H1 (cell line): ENCODE data around the gene ISG20L2. TPM values are rescaled to one million over a fixed set of nuclear protein-coding genes. Genes with fewer than 3 reads are reported as not detected.

Experiments used
- CBX5 ChIP-seq: fragments of 300-800, 300-1000 bp; sonication (generic); IDR thresholded peaks from 2 replicates; pipeline ENCODE4 v1.7.1; 2016; ENCODE audit warnings: antibody characterized with exemption, low read length, low read depth
- KDM5A ChIP-seq: fragments of 200-600 bp; IDR thresholded peaks from 2 replicates; pipeline ENCODE4 v1.7.1; 2012; ENCODE audit warnings: mild to moderate bottlenecking, low read length, inconsistent platforms, mixed read lengths
- POLR2A ChIP-seq, 2 experiments: IDR thresholded peaks; 1 replicate in 1 of 2; 2 replicates in 1 of 2; pipeline ENCODE4 v1.6.1; 2011; ENCODE audit warnings: low read depth in 2 of 2, low read length in 2 of 2, mild to moderate bottlenecking in 2 of 2; ENCODE audit errors: control extremely low read depth in 1 of 2
- SP1 ChIP-seq: IDR thresholded peaks from 2 replicates; pipeline ENCODE4 v1.6.1; 2011; ENCODE audit warnings: low read depth, low read length
- polyA plus RNA-seq, 7 experiments: library from polyadenylated mRNA; depleted of rRNA in 3 of 7; stranded (reverse) in 5 of 7; unstranded in 2 of 7; fragments of >200 nt in 5 of 7; fragments of 200-250 nt in 2 of 7; gene quantifications; 1 replicate in 5 of 7; 2 replicates in 1 of 7; 4 replicates in 1 of 7; pipeline versions ENCODE4 v1.2.1 to v1.2.3, GENCODE V29; 2011 to 2013; ENCODE audit warnings: missing spikeins in 2 of 7, mixed read lengths in 2 of 7
- total RNA-seq: library from RNA; stranded (reverse); fragmentation: NEBNext Ultra II Directional; extraction: Animal tissue kit (Norgen Biotek cat#: 25700); gene quantifications from 2 replicates; pipeline ENCODE4 v1.2.1, GENCODE V29; 2021
- TF ChIP-seq, protein P1 (sequence below): IDR thresholded peaks from 2 replicates; pipeline ENCODE4 v1.6.1; 2012; ENCODE audit warnings: inconsistent platforms

ISG20L2 gene
- total and polyA plus RNA-seq, 2 of the 8 experiments (the other 6 are each of a cell fraction or from before 2014, with no cell fraction given) = 47.5 to 53.0 TPM

DNA sequence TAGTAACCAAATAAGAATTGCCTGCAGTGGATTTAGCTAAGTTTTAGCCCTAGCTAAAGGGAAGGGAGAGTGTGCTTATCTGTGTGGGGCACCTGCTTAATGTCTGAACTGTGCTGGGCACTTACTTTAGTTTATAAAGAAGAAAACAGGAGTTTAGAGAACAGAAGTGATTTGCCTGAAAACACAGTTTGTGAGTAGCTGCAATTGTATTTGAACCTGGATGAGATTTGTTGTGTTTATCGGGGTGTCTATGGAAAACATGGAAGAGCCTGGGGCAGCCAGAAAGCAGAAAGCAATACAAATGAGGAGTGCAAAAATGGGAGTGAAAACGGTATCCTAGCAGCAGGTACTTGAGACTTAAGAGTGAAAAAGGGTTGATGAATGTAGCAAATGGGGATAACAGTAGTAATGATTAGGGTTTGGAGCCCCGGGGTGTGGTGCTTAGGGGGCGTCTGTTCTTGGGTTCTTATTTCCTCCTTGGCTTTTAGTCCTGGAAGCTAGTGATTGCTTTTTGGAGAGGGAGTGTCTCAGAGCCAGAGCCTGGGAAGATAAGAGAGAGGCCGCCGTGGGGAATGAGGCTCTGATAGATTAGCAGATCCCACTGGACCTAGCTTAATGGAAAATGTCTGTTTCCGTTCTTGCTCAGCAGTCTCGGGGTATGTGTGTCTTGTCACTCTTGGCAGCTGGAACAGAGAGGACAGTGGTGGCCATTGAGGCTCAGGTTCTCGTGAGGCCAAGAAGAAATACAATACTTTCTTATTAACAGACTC, 44.3 kb upstream of the ISG20L2 start (continued):
- TF ChIP-seq POLR2A (IDR thresholded peaks at IDR 0.05; ENCODE audit: control extremely low read depth in 1 of 2, low read depth in 2 of 2, low read length in 2 of 2) (no peak), SP1 (no peak), KDM5A (no peak), CBX5 (no peak)
- TF ChIP-seq, protein P1, sequence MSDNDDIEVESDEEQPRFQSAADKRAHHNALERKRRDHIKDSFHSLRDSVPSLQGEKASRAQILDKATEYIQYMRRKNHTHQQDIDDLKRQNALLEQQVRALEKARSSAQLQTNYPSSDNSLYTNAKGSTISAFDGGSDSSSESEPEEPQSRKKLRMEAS = no peak
